Measurements from ENCODE around the gene DIS3L2.

- TF ChIP-seq POLR2AphosphoS5 (IDR thresholded peaks at IDR 0.05; ENCODE audit: low read depth, low read length) (no peak), REST (IDR thresholded peaks at IDR 0.05; ENCODE audit: insufficient read depth in 1 of 2, low read depth in 2 of 2, low read length in 2 of 2) (no peak), SIN3A (IDR thresholded peaks at IDR 0.05; ENCODE audit: borderline replicate concordance, insufficient read depth, low read length) (no peak), TAF1 (IDR thresholded peaks at IDR 0.05; ENCODE audit: borderline replicate concordance, insufficient read depth, low read length) (no peak), FOXP2 (optimal IDR thresholded peaks at IDR 0.05; ENCODE audit: borderline replicate concordance, extremely low read depth, extremely low read length, insufficient read depth) (no peak)
Observed at GRCh38 chr2:232335859-232336215, 374.3 kb downstream of the DIS3L2 start.

Data from PFSK-1 (cell line).